ENCODE results near the gene EEIG1.

Gene EEIG1

GRCh38 chr9:128011071-128011817, 30.5 kb upstream of the EEIG1 start:
- TF ChIP-seq, protein P1, sequence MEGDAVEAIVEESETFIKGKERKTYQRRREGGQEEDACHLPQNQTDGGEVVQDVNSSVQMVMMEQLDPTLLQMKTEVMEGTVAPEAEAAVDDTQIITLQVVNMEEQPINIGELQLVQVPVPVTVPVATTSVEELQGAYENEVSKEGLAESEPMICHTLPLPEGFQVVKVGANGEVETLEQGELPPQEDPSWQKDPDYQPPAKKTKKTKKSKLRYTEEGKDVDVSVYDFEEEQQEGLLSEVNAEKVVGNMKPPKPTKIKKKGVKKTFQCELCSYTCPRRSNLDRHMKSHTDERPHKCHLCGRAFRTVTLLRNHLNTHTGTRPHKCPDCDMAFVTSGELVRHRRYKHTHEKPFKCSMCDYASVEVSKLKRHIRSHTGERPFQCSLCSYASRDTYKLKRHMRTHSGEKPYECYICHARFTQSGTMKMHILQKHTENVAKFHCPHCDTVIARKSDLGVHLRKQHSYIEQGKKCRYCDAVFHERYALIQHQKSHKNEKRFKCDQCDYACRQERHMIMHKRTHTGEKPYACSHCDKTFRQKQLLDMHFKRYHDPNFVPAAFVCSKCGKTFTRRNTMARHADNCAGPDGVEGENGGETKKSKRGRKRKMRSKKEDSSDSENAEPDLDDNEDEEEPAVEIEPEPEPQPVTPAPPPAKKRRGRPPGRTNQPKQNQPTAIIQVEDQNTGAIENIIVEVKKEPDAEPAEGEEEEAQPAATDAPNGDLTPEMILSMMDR (IDR thresholded peaks at IDR 0.05; ENCODE audit: low read depth, low read length) = no peak
- Histone ChIP-seq H3K36me3 (no peaks in the 10 kb centered on the region), H3K4me1 (peaks cover 6% of the 10 kb centered on the region), H3K9me3 (no peaks in the 10 kb centered on the region; the same call in 1 of the 2 replicates), H3K4me3 (ENCODE audit: low read depth, low read length) (no peak overlapping the region), H3K27me3 (no peaks in the 10 kb centered on the region)
- DNase-seq = no peak

- TF ChIP-seq, protein P1 (IDR thresholded peaks at IDR 0.05; ENCODE audit: low read depth, low read length) = no peak
- Histone ChIP-seq H3K9me3 (no peaks in the 10 kb centered on the region; the same call in 1 of the 2 replicates), H3K4me1 (peaks cover 6% of the 10 kb centered on the region)
Observed at GRCh38 chr9:128009639-128010038, 28.9 kb upstream of the EEIG1 start.

DNA sequence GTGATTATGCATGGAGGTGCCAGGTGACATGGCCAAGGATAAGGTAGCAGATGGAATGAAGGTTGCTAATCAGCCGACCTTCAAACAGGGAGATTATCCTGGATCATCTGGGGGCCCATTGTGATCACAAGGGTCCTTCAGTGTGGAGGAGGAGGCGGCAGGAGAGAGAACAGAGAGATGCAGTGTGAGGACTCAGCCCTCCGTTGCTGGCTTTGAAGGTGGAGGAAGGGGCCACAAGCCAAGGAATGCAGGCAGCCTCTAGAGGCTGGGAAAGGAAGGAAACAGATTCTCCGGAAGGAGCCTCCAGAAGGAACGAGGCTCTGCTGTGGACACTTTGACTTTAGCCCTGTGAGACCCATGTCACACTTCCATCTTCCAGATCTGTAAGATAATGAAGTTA, 27.4 kb upstream of the EEIG1 start:
- DNase-seq = no peak
- no peaks in the 10 kb centered on the region for H3K36me3 ChIP-seq
- H3K9me3 ChIP-seq = no peaks in the 10 kb centered on the region; the same call in 1 of the 2 replicates
- no peaks in the 10 kb centered on the region for H3K27me3 ChIP-seq
- peaks cover 6% of the 10 kb centered on the region for H3K4me1 ChIP-seq
- no peak overlapping the region for H3K4me3 ChIP-seq (ENCODE audit: low read depth, low read length)
- TF ChIP-seq, protein P1 (IDR thresholded peaks at IDR 0.05; ENCODE audit: low read depth, low read length) = no peak

More at GRCh38 chr9:128009639-128010038, 28.9 kb upstream of the EEIG1 start:
- no peaks in the 10 kb centered on the region for H3K27me3 ChIP-seq
- no peaks in the 10 kb centered on the region for H3K36me3 ChIP-seq
- H3K4me3 ChIP-seq (ENCODE audit: low read depth, low read length) = no peak overlapping the region
- DNase-seq = no peak

DNA sequence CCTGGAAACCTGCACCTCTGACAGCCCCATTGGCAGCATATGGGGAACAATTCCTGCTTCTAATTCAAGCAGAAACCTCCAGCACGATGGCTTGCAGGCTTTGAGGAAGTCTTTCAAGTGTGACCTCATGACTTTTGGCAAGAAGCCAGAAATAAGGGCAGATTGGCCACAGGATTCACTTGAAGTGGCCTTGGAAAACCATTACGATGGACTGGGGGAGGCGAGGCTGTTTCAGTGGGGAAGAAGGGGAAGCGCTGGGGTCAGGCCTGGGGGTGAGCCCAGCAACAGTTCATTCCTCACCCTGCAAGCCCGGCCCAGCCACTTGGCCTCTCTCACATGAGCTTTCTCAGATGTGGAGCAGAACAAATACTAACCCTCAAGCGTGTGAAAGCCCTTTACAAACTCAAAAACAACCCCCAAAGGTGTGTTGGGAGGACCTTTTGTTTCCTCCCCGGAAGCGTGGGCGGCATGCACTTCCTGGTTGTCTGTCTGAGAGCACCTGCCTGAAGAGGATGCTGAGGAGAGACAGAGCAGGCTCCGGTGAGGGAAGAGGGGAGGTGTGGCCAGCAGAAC, 26.9 kb upstream of the EEIG1 start:
- no peaks in the 10 kb centered on the region for H3K27me3 ChIP-seq
- H3K4me3 ChIP-seq (ENCODE audit: low read depth, low read length) = no peak overlapping the region
- TF ChIP-seq, protein P1 (IDR thresholded peaks at IDR 0.05; ENCODE audit: low read depth, low read length) = no peak
- H3K9me3 ChIP-seq = no peaks in the 10 kb centered on the region; the same call in 1 of the 2 replicates
- no peaks in the 10 kb centered on the region for H3K36me3 ChIP-seq
- peaks cover 10% of the 10 kb centered on the region for H3K4me1 ChIP-seq
- peak; percentile 30 for DNase-seq

DNA sequence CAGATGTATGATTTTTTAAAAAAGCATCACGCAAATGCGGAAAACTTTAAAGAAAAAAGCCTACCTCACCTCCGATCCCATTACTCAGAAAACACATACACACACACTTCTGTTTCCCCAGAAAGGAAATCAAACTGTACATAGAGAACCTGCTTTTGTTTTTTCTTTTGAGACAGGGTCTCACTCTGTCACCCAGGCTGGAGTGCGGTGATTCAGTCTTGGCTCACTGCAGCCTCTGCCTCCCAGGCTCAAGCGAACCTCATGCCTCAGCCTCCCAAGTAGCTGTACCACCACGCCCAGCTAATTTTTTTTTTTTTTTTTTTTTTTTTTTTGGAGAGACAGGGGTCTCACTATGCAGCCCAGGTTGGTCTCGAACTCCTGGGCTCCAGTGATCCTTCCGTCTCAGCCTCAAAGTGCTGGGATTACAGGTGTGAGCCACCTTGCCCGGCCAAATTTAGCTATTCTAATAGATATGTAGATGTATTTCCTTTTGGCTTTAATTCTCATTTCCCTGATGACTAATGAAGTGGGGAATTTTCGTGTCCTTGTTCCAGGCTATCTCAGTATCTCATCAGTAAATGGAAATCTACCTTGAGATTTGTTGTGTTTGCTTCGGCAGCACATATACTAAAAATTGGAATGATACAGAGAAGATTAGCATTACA, 25.7 kb upstream of the EEIG1 start:
- TF ChIP-seq, protein P1 (IDR thresholded peaks at IDR 0.05; ENCODE audit: low read depth, low read length) = no peak
- H3K4me3 ChIP-seq (ENCODE audit: low read depth, low read length) = no peak overlapping the region
- H3K4me1 ChIP-seq = peaks cover 17% of the 10 kb centered on the region
- no peaks in the 10 kb centered on the region; the same call in 1 of the 2 replicates for H3K9me3 ChIP-seq
- no peaks in the 10 kb centered on the region for H3K36me3 ChIP-seq
- no peaks in the 10 kb centered on the region for H3K27me3 ChIP-seq
- no peak for DNase-seq
